Choroid plexus epithelial cell (primary cell): ENCODE data around the gene KIFC3.

Source experiments
- DNase-seq: peaks from one replicate; pipeline ENCODE4 v3.0.0-alpha.2; 2010; ENCODE audit warnings: low read depth
- H3K4me3 ChIP-seq: 2 replicates; pipeline ENCODE4 v1.5.1; 2011; ENCODE audit warnings: low read depth, mild to moderate bottlenecking, control low read depth, low read length, moderate library complexity
- CTCF ChIP-seq: conservative IDR thresholded peaks from 2 replicates; pipeline ENCODE4 v1.5.1; 2011; ENCODE audit warnings: low read depth, mild to moderate bottlenecking, control low read depth, inconsistent platforms, low read length, moderate library complexity

The KIFC3 gene

DNA sequence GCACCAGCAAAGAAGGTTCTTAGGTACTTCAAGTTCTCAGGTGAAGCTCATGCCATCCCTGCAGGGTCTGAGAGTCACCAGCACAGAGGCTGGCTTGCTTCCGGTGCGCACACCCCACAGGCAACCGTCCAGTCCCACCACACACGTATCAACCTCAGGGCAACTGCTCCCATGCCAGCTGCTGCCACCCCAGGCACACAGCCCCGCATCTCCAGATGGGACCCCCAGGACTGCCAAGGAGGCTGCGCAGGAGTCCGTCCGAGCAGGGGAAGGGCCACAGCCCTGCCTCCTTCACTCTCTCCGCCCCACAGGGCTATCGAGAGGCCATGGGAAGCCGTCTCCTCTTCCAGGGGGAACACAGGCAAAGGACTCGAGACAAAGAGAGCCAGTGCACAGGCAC lies 13.3 kb downstream of the KIFC3 start:
- TF ChIP-seq CTCF = no peak
- no peak for DNase-seq
- no peak overlapping the region for H3K4me3 ChIP-seq

DNA sequence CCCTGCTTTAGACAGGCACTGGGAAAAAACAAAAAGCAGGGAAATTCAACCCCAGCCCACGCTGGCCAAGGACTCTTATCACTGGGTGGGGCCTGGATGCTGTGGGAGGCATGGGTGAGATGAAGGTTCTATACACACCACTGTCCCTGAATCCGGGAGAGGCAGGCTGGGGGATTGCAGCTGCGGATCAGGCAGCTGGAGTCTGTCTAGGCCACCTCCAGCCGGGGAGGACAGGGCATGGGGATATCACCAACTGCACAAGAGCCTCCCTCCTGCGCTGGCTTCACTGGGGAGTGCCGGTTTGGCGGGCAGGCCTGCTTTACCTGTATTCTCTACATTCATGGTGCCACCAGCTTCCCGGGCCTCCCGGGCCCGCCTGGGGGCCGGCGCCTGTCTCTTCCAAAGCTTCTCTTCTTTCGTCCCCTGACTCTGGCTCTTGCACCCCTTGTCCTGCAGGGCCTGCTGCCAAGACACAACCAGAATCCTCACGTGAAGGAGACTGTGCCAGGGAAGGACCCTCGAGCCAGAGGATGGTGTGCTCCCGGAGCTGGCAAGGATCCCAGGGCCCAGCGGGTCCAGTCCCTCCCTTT lies 13.9 kb downstream of the KIFC3 start:
- TF ChIP-seq CTCF = no peak
- H3K4me3 ChIP-seq = no peak overlapping the region
- no peak for DNase-seq

GRCh38 chr16:57787519-57787905 lies 14.8 kb downstream of the KIFC3 start:
- DNase-seq = no peak
- H3K4me3 ChIP-seq = no peak overlapping the region
- no peak for TF ChIP-seq CTCF

DNA sequence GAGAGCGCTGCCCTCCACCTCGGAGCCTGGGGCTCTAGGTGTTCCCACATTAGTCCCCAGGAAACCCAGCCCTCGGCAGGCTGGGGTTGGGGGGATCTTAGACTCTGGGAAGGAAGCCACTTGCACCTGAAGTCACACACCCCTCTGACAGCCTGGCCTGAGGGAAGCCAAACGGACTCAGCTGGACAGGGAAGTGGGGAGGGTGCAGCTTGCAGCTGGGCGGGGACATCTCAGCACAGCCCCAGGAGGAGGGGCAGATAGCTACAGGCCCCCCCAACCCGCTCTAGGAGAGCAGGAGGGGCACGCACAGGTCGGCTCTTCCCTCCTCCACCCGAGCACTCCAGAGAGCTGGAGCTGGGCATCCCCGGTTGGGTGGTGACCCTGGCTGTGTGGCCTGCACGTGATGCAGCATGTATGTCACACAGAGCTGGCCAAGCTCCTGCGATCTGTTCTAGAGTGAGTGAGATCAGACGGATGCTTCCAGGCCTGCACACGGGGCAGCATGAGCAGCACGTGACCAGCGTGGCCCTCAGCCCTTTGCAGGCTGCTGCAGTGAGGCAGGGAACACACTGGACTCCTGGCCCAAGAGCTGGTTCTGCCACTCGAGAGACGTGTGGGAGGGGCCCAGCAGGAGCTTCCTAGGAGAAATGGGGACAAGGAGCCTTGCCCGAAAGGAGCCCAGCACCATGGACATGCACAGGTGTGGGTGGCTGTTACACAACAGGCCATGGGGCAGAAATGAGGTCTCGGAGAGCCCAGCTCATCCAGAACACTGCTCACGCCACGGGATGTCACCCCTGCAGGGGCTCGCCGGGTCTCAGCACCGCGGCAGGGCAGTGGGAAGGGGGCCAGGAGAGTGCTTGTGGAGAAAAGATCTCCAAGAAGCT lies 15.4 kb downstream of the KIFC3 start:
- TF ChIP-seq CTCF = no peak
- no peak overlapping the region for H3K4me3 ChIP-seq
- peak; percentile 62 for DNase-seq

DNA sequence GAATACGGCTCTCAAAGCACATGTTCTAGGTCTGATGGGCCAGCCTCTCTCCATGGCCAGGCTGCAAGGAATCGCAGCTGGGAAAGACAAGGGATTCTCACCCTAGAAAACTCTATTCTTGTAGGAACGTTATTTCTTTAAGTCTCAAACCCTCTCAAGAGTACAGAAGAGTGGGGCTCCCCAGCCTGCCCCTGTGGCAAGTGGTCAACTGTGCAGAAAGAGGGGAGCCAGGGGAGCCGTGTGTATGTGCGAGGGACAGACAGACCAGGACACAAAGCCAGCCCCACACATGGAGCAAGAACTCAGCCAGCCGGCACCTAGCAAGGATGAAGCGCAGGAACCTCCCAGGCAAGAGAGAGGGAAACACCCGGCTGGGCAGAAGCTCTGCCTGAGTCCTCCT lies 16.4 kb downstream of the KIFC3 start:
- no peak for DNase-seq
- no peak for TF ChIP-seq CTCF
- no peak overlapping the region for H3K4me3 ChIP-seq

GRCh38 chr16:57785385-57785784 lies 16.9 kb downstream of the KIFC3 start:
- H3K4me3 ChIP-seq = no peak overlapping the region
- no peak for DNase-seq
- no peak for TF ChIP-seq CTCF

- no peak for TF ChIP-seq CTCF
- H3K4me3 ChIP-seq = no peak overlapping the region
- DNase-seq = no peak
Measured at GRCh38 chr16:57784334-57784733, 18.0 kb downstream of the KIFC3 start.
